Astrocyte (in vitro differentiated cells and primary cell): Measurements from ENCODE around the gene IGF2BP3.

Experiments
- CTCF ChIP-seq: IDR thresholded peaks from 2 replicates; pipeline ENCODE4 v1.5.1; 2011; ENCODE audit warnings: low read depth, mild to moderate bottlenecking, inconsistent platforms, low read length, moderate library complexity; ENCODE audit not compliant: insufficient read depth
- EZH2 ChIP-seq: IDR thresholded peaks from 2 replicates; pipeline ENCODE4 v1.6.1; 2012; ENCODE audit warnings: mild to moderate bottlenecking, low read length, inconsistent platforms; ENCODE audit not compliant: insufficient read depth

DNA sequence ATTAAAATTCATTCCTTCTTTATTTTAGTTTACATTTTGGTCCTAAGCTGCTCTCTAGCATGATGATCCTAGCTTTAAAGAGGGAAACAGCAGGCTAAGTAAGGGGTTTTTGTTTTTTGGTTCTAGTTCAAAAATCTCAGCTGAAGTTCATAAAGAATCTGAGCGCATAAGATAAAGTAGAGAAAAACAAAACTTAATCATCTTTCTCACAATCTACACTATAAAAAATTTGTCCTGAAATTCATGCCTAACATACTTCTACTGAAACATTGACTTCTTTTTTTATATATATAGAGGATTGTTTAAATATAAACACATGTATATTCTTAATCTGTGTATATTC, 6.8 kb upstream of the IGF2BP3 start:
- no peak for TF ChIP-seq EZH2
- TF ChIP-seq CTCF, result no peak
